CD4-positive, alpha-beta T cell treated with Interleukin-1 beta for 1 hour (primary cell): ENCODE results near the gene SHROOM2.
"Not testable (repeated sequence)": the region's sequence is repeated elsewhere in the genome, so short reads cannot be mapped to it uniquely, and the experiment has no call there.

Experiments used
- DNase-seq, 2 donors: peaks; one replicate each; pipeline ENCODE4 v3.0.0-alpha.2; 2020 to 2022

SHROOM2 gene, protein sequence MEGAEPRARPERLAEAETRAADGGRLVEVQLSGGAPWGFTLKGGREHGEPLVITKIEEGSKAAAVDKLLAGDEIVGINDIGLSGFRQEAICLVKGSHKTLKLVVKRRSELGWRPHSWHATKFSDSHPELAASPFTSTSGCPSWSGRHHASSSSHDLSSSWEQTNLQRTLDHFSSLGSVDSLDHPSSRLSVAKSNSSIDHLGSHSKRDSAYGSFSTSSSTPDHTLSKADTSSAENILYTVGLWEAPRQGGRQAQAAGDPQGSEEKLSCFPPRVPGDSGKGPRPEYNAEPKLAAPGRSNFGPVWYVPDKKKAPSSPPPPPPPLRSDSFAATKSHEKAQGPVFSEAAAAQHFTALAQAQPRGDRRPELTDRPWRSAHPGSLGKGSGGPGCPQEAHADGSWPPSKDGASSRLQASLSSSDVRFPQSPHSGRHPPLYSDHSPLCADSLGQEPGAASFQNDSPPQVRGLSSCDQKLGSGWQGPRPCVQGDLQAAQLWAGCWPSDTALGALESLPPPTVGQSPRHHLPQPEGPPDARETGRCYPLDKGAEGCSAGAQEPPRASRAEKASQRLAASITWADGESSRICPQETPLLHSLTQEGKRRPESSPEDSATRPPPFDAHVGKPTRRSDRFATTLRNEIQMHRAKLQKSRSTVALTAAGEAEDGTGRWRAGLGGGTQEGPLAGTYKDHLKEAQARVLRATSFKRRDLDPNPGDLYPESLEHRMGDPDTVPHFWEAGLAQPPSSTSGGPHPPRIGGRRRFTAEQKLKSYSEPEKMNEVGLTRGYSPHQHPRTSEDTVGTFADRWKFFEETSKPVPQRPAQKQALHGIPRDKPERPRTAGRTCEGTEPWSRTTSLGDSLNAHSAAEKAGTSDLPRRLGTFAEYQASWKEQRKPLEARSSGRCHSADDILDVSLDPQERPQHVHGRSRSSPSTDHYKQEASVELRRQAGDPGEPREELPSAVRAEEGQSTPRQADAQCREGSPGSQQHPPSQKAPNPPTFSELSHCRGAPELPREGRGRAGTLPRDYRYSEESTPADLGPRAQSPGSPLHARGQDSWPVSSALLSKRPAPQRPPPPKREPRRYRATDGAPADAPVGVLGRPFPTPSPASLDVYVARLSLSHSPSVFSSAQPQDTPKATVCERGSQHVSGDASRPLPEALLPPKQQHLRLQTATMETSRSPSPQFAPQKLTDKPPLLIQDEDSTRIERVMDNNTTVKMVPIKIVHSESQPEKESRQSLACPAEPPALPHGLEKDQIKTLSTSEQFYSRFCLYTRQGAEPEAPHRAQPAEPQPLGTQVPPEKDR (N-terminal part only)

DNA sequence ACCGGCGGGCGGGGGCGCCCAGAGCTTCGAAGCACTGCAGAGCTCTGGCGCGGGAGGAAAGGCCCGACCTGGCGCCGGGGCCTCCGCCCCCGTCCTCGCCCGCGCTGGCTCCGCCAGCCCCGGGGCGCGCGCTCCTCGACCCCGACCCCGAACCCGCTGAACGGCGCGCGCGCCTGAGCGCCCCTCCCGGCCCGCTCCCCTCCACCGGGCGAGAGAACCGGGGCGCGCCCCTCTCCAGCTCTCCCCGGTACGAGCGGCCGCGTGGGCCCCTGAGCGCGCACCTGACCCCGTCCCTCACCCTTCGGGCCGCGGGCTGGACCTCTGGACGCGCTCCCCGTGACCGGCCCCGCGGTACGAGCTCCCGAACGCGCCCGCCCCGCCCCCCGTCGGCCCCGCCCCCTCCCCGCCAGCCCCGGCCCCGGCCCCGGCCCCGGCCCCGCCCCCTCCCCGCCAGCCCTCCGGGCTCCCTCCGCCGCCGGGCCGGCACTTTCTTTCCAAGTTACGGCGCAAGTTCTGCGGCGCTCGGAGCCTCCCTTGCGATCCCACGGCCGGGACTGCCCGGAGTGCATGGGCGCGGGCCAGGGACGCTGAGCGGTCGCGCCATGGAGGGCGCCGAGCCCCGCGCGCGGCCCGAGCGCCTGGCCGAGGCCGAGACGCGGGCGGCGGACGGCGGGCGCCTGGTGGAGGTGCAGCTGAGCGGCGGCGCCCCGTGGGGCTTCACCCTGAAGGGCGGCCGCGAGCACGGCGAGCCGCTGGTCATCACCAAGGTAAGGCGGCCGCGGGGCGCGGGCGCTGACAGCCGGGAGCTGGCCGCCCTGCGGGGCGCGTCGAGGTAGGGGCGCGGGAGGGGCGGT, at the start of gene SHROOM2:
Gene SHROOM2, plus strand, starts transcription at position 486 of the 854 bp plus-strand sequence. Its CDS starts 117 bp downstream, at position 603.
- no peak for DNase-seq

DNA sequence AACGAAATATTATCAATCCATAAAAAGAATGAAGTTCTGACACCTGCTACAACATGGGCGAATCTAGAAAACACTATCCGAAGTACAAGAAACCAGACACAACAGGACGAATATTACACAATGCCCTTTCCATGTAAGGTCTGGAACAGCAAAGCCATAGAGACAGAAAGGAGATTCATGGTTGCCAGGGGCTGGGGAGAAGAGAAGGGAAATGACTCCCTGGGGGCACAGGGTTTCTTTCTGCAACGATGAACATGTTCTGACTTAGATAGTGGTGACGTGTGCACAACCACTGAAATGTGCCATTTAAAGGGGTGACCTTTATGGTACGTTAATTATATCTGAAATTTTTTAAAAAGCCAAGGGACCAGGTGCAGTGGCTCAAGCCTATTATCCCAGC, 48.9 kb upstream of the SHROOM2 start:
- no peak for DNase-seq

DNA sequence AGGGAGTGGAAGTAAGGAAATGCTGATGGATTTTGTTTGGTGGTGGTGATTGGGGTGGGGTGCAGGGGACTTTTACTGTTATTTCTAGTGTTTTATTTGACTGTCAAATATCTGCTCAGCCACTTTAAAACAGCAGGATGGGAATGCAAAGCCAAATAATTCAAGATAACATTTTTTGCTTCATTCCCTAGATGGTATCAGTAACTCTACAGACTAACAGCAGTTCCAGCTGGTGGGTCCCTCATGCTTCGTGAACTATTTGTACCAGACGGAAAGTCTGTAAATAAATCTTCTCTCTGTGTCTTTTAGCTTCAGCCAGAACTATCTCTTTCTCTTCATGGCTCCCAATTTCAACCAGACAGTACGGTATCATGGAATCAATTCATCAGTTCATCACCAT, 48.1 kb upstream of the SHROOM2 start:
- DNase-seq, result no peak

DNA sequence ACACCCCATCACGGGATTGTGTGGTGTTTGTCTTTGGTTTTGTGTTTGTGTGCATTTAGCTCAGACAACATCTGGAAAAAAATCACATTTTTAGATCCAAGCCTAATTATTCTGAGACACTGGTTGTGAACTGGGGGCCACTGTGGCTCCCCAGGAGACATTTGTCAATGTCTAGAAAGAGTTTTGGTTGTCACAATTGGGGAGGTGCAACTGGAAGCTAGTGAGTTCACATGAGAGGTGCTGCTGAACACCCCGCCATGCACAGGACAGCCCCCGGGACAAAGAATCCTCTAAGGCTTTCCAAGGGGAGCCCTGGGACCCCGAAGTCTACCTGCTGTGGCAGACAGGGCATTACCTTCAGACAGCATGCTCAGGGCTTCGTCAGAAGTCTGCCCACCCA, 47.1 kb upstream of the SHROOM2 start:
- no peak for DNase-seq

DNA sequence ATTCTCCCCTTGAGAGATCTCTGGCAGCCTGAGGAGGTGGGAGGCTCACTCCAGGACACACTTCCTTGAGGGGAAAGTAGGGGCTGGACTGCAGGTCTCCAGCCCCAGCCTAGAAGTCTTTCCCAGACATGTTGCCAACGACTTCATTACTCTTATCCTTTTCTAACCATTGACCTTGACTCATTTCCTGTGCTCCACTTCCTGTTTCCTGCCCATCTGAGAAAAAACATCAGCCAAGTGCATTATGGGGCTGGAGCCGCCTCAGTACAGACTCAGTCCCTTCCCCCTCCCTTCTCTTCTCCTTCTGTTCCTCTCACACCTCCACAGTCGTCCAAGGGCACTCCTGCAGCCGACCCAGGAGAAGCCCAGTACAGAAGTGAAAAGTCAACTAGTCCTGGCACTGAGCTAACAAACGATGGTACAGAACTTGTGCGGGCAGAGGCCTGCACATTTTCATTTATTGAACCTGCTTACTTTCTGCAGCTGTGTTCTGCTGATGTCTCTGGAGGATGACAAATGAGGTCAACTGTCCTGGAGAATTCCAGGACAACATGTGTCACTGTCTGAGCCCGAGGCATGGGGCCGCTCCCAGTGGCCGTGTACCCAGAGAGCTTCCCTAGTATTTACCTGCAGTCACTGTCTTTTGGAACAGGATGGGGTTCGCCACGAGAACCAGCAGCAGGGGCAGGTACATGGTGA, 40.7 kb upstream of the SHROOM2 start:
- no peak for DNase-seq

DNA sequence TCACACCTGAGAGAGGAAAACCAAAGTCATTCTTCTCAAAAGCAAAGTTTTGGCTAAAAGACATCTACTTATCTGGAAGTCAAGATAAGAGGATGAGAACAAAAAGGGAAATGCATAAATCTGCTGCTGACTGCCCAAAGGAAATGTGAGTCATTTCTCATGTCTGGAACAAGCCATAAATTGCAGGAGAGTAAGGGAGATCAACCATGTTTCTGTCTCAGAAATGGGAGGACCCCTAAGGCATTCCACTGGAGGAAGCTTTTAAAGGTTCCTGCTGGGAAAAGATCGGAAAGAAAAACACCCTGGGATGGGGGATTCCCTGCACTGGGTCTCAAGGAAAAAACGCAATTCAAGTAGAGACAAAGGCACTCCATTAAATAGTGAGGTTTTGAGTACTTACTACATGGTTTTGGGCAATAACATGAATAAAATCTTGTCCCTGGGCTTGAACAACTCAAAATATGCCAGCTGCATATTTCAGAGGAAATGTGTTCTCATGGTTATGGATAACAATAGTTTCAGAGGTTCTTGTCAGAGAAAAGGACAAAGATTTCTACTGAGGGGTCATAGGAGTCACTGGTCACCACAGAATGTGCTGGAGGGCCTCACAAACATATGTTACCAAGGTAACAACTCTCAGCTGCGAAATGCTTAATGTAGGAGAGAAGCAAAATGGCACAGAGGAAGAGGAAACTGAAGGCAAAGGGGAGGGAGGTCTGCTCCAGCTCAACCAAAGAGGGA, 39.9 kb upstream of the SHROOM2 start:
- no peak for DNase-seq

DNA sequence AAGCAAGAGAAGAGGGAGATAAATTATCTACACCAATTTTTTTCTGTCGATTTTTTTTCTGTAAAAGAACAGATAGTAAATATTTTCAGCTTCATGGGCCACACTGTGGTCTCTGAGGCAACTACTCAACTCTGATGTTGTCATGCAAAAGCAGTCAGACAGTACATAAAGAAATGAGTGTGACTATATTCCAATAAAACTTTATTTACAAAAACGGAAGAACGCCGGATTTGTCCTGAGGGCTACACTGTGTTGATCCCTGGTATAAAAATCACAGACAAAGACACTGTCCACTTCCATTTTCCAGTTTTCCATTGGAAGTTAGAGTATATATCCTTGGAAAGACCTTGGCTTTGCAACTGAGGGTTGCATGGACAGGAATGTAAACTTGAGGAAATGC, 38.6 kb upstream of the SHROOM2 start:
- no peak for DNase-seq

DNA sequence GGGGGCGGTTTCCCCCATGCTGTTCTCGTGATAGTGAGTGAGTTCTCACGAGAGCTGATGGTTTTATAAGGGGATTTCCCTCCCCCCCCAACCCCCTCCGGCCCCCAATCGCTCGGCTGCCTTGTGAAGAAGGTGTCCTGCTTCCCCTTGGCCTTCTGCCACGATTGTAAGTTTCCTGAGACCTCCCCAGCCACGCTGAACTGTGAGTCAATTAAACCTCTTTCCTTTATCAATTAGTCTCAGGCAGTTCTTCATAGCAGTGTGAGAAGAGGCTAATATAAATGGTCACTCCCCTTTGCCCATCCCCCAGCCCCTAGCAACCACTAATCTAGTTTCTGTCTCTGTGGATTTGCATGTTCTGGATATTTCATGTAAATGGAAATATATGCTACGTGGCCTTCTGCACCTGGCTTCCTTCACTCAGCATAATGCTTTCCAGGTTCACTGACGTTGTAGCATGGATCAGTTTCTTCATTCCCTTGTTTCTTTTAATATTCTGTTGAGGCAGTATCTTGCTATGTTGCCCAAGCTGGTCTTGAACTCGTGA, 37.0 kb upstream of the SHROOM2 start:
- no peak for DNase-seq

DNA sequence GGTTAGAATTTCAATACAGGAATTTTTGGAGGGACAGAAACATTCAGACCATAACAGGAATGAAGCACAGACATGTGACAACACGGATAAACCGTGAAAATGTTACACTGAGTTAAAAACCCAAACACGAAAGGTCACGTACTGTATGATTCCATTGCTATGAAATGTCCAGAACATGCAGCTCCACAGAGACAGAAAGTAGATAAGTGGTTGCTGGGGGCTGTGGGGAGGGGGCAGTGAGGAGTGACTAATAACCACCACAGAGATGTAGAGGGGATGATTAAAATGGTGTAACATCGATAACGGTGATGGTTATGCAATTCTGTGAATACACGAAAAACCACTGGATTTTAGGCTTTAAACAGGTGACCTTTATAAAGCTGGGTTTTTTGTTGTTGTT, 28.9 kb upstream of the SHROOM2 start:
- DNase-seq, result no peak

DNA sequence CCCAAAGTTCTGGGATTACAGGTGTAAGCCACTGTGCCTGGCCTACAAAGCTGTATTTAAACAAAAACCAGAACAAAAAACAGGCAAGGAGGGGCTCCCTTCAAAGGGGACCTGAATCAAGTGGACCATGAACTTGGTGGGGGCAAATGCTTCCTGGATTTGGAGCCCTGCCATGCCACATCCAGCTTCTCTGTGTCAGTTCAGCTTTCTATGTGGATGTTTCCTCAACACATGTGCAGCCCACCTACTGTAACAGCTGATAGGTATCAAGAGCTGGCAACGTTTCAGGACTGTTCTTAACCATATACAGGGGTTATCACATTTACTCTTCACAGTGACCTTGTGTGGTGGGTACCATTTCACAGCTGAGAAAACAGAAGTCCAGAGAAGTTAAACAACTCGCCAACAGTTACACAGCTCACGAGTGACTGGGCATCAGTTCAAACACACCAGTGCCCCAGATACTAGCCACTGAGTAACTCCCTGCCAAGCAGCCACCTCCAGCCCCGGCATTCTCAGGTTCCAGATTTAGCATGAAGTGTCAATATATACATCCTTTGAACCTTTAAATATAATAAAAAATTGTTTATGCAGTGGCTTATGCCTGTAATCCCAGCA, 28.1 kb upstream of the SHROOM2 start:
- DNase-seq, result no peak

DNA sequence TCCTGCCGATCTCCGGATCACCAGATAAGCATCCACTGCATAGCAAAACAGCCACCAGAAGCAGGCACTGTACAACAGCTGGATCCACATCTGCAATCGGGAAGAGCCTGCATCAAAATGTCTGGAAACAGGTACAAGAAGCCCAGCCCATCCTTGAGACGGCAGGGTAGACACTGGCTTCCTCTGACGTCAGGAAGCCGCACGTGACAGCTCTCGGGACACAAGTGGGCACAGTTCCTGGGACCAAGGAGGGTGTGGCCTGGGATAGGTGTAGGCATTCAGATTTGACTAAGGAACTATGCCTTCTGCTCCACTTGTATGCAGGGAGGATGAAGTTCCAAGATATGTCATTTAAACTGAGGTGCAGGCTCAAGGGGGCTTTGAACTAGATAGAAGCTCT, 26.9 kb upstream of the SHROOM2 start:
- DNase-seq, result no peak

DNA sequence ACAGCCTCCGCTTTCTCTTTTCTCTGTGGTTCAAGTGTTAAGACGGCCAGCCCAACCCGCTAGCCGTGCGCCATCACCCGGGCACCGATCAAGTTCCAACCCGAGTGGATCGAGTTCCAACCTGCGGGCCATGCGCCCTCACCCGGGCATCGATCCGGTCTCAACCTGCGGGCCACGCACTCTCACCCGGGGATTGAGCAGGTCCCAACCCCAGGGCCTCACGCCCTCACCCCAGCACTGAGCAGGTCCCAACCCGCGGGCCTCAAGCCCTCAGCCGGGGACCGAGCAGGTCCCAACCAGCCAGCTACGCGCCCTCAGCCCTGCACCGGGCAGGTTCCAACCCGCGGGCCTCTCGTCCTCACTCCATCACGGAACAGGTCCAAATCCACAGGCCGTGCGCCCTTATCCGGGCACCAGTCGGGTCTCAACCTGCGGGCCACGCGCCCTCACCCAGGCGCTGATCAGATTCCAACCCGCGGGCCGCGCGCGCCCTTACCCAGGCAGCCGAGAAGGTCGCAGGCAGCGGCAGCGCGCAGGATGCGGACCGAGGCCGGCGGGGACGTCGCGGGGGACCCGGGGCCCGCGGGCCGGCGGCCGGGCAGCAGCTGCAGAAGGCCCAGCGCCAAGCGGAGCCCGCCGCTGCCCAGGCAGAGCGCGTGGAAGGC, 21.0 kb upstream of the SHROOM2 start:
- DNase-seq, result no peak

DNA sequence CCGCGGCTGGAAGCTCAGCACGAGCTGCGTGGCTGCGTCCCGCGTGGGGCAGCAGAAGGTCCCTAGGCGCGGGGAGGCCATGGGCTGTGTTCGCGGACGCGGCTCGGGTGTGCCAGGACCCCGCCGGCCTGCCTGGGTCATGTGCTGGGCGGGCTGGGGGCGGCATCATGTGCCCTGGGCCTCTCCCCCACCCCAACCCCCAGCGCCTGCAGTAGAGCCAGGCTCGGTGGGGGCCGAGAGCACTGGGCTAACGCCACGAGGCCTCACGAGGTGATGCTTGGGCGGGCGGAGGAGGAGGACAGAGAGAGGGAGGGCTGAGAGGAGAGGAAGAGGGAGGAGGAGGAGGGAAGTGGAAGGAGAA, 20.5 kb upstream of the SHROOM2 start, which contains the start of gene GPR143:
Gene GPR143, minus strand, starts transcription at position 111 of the 361 bp plus-strand sequence. Its CDS starts 30 bp downstream, at position 81.
- no peak for DNase-seq

DNA sequence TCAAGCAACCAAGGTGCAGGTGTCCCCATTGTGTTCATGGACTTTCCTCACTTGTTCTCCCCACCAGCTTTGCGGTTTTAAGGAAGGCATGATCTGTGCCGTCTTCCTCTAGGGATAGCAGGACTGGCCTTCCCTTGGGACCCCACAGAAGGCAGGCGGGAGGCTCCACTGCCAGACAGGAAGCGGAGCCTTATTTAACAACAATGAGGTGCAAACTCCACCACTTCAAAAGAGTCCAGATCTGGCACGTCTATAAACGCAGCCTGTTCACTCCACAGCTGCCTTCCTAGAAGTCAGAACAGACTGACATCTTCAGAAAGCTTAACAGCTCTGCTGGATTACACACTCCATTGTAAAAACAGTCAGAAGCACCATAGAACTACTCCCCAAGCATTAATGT, 18.9 kb upstream of the SHROOM2 start:
- no peak for DNase-seq

DNA sequence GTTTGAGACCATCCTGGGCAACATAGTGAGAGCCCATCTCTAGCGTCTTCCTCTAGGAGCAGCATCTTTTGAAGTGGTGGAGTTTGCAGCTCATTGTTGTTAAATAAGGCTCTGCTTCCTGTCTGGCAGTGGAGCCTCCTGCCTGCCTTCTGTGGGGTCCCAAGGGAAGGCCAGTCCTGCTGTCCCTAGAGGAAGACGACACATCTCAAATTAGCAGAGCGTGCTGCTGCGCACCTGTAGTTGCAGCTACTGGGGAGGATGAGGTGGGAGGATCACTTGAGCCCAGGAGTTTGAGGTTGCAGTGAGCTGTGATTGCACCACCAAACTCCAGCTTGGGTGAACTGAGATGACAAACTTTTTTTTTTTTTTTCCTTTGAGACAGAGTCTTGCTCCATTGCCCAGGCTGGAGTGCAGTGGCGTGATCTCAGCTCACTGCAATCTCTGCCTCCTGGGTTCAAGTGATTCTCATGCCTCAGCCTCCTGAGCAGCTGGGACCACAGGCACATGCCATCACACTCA, 17.8 kb upstream of the SHROOM2 start:
- DNase-seq, result not testable (repeated sequence)

DNA sequence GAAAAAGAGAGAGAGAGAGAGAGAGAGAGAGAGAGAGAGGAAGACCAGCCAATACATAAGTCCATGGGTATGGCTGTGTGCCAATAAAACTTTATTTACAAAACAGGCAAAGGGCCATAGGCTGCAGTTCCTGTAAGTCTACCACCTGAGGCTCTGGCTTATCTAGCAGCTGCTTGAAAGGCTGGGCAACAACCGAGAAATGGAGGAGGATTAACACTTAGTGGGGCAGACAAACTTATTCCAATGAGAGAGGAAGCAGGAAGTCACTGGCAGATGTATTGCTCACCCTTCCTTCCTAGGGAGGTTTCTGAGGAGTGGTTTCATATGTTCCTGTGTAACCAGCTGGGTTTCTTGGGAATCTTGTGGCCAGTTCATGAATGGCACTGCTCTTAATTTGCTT, 15.9 kb upstream of the SHROOM2 start:
- DNase-seq, result no peak

DNA sequence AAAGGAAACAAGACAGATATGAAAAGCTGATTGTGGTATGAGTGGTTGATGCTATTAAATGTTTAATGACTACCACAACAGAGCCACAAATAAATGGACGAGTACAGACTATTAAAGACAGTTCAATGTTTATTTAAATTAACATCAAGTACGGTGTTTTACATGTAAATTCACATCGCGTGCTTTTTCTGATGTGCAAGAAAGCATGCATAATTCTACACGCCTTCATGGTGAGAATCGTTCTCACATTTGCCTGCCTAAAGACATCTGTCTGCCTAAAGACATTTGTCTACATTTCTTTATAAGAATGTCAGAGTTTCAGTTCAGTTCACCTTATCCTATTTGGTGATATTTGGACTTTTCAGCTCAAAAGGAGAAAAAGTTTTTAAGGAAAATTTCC, 13.3 kb upstream of the SHROOM2 start:
- no peak for DNase-seq

DNA sequence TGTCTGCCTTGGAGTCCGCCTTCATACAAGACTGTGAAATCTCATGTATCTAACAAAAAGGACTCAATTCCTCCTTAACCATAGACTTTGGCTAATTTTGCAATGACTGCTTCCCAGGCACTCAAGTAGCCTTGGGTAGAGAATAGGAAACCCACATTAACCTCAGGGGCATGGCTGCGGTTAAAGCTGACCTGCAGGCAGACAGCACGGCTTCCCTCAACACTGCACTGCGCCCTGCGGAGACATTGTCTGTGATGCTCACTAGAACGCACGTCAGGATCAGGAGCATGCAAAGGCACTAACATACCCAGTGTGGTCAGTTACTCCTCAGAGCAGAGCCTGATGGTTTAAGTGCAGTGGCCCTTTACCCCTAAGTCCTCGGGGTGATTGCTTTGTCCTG, 10.3 kb upstream of the SHROOM2 start:
- DNase-seq, result no peak

DNA sequence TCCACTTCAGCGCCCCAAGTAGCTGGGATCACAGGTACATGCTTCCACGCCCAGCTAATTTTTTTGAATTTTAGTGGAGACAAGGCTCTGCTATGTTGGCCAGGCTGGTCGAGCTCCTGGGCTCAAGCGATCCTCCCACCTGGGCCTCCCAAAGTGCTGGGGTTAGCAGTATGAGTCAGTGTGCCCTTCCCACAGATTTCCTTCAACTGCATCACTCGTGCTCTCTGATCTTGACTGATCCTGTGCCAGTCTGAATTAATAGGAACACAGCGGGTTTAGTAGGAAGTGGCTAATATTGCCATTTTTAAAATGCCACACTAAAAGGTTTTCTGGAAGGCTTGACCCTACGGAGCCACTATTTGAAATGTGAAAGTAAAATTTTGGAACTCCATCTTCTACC, 4.3 kb upstream of the SHROOM2 start:
- no peak for DNase-seq
